Measurements from ENCODE around the gene GPR37. TPM values are rescaled to one million over a fixed set of nuclear protein-coding genes. Genes with fewer than 3 reads are reported as not detected.

Gene GPR37
- total and polyA plus RNA-seq, 8 donors, result 0.80 to 3.9 (median 1.9) TPM

GRCh38 chr7:124762611-124763143, 2.9 kb downstream of the GPR37 start:
- Histone ChIP-seq H3K9me3 (no peaks in the 10 kb centered on the region), H3K4me1 (peaks cover 0 to 3% (median 0%) of the 10 kb centered on the region in 3 donors), H3K4me3 (peak overlapping the region in 2 of 4 donors; percentile 7 to 12), H3K27me3 (no peaks in the 10 kb centered on the region), H3K27ac (peak overlapping the region in 1 of 4 donors; percentile 17), H3K36me3 (no peaks in the 10 kb centered on the region)
- FAIRE-seq (no peak), ATAC-seq (peak in 3 of 4 donors; percentile 11 to 44 (median 41)), DNase-seq (peak in 4 of 6 donors; percentile 46 to 55 (median 49))
- intact Hi-C loops (cut with DNase I), result no loop called here
- no peak for TF ChIP-seq CTCF (IDR thresholded peaks at IDR 0.05)
- 19% methylated on average over 4 of the region's 4 CpGs for WGBS, 2 donors

- Histone ChIP-seq H3K9me3 (no peaks in the 10 kb centered on the region), H3K27ac (no peak overlapping the region), H3K4me1 (peaks cover 0 to 3% (median 0%) of the 10 kb centered on the region in 3 donors), H3K36me3 (no peaks in the 10 kb centered on the region), H3K4me3 (no peak overlapping the region), H3K27me3 (no peaks in the 10 kb centered on the region)
- WGBS, 2 donors, result 77 to 80% methylated on average over 2 of the region's 2 CpGs
- TF ChIP-seq CTCF (IDR thresholded peaks at IDR 0.05), result no peak
- intact Hi-C loops (cut with DNase I), result no loop called here
- DNase-seq (no peak), FAIRE-seq (no peak), ATAC-seq (no peak)
Observed at GRCh38 chr7:124761164-124761715, 4.4 kb downstream of the GPR37 start.

GRCh38 chr7:124758327-124758726, 7.3 kb downstream of the GPR37 start:
- intact Hi-C loops (cut with DNase I), result no loop called here
- Histone ChIP-seq H3K27me3 (no peaks in the 10 kb centered on the region), H3K27ac (no peak overlapping the region), H3K36me3 (no peaks in the 10 kb centered on the region), H3K9me3 (no peaks in the 10 kb centered on the region), H3K4me3 (no peak overlapping the region), H3K4me1 (peaks cover 0 to 3% (median 0%) of the 10 kb centered on the region in 3 donors)
- WGBS, 2 donors, result 74 to 76% methylated on average over 2 of the region's 2 CpGs
- no peak for DNase-seq
- TF ChIP-seq CTCF (IDR thresholded peaks at IDR 0.05), result no peak
- no peak for ATAC-seq
- no peak for FAIRE-seq

- ATAC-seq, result no peak
- H3K4me3 ChIP-seq, result no peak overlapping the region
- no peaks in the 10 kb centered on the region for H3K9me3 ChIP-seq
- DNase-seq, result no peak
- TF ChIP-seq CTCF (IDR thresholded peaks at IDR 0.05), result no peak
- intact Hi-C loops (cut with DNase I), result no loop called here
- no peaks in the 10 kb centered on the region for H3K36me3 ChIP-seq
- H3K27me3 ChIP-seq, result no peaks in the 10 kb centered on the region
- no peak overlapping the region for H3K27ac ChIP-seq
- FAIRE-seq, result no peak
- no peaks in the 10 kb centered on the region for H3K4me1 ChIP-seq
- WGBS, 2 donors, result 9 to 18% methylated on average over 1 of the region's 1 CpG
Observed at GRCh38 chr7:124754576-124755268, 10.9 kb downstream of the GPR37 start.

GRCh38 chr7:124752310-124752709, 13.3 kb downstream of the GPR37 start:
- no peak for DNase-seq
- no peaks in the 10 kb centered on the region for H3K9me3 ChIP-seq
- WGBS, 2 donors, result 55 to 59% methylated on average over 1 of the region's 1 CpG
- H3K27me3 ChIP-seq, result no peaks in the 10 kb centered on the region
- no peak for ATAC-seq
- intact Hi-C loops (cut with DNase I), result no loop called here
- H3K4me1 ChIP-seq, result no peaks in the 10 kb centered on the region
- H3K27ac ChIP-seq, result no peak overlapping the region
- no peak overlapping the region for H3K4me3 ChIP-seq
- H3K36me3 ChIP-seq, result no peaks in the 10 kb centered on the region
- no peak for TF ChIP-seq CTCF (IDR thresholded peaks at IDR 0.05)
- FAIRE-seq, result no peak
